ENCODE measurements around the gene SEC11C.

- TF ChIP-seq CTCF (IDR thresholded peaks at IDR 0.05) (no peak), EP300 (IDR thresholded peaks at IDR 0.05) (no peak), POLR2A (IDR thresholded peaks at IDR 0.05) (no peak), POLR2AphosphoS5 (IDR thresholded peaks at IDR 0.05) (no peak)
Observed at GRCh38 chr18:59148192-59148591, 8.5 kb downstream of the SEC11C start.
